HG02642 (cell line): ENCODE results near the gene CHST8.
"Not testable (repeated sequence)": the region's sequence is repeated elsewhere in the genome, so short reads cannot be mapped to it uniquely, and the experiment has no call there.

ENCODE experiments used
- ATAC-seq: cut with Tn5 transposase; IDR thresholded peaks from one replicate; pipeline ENCODE4 v1.9.1; 2021; ENCODE audit warnings: mild to moderate bottlenecking; ENCODE audit not compliant: unreplicated experiment, poor library complexity

Gene CHST8

DNA sequence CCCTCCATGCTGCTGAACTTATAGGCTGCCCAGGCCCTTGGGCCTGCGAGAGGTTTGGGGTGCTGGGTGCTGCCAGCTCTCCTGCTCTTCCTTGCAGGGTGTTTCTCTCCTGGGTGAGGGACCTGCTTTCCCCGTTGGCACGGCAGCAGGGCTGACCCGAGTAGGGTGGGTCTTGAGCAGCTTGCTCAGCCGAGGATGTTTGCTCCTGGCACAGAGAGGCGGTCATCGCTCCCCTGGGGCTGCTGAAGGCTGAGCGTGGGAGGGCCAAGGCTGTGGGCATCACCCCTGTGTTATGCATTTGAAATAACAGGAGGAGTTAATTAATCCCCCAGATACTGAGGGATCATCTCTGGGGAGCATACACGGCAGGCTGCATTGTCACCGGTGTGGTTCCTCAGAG is 180.2 kb downstream of the CHST8 start:
- no peak for ATAC-seq

DNA sequence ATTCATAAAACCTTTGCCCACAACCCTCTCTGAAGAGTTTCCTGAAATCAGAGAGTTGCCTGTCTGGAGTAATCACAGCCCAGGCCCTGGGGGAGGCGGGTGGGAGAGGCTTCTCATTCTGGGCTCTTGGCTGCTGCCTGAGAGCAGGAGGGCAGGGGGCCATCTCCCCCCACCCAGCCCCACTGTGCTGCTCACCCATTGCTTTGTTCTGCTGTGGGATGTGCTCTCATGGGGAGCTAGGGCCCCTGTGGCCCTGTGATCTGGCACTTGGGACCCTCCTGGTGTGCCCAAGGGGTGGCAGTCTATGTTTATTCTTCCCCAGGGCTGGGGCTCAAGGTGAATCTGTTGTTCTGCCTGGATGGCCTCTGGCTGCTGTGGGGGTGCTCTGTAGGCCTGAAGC is 181.0 kb downstream of the CHST8 start:
- ATAC-seq: no peak

DNA sequence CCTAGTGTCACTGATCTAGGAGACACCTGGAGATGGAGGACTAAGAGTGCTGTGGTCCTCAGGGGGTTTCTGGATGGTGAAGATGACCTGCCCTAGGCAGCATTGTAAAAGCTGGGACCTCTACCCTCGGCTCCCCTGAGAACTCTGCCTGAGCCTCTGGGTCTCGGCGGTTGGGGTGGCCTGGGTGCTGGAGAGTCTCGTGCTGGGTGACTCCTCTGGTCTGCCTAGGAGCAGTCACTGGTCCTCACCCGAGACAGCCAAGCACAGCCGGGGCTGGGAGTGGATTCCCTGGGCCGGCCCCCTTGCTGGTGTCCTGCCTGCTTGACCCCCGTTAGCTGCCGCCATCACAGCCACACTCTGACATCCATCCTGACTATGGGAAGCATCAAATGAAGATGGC is 181.6 kb downstream of the CHST8 start:
- ATAC-seq: no peak

DNA sequence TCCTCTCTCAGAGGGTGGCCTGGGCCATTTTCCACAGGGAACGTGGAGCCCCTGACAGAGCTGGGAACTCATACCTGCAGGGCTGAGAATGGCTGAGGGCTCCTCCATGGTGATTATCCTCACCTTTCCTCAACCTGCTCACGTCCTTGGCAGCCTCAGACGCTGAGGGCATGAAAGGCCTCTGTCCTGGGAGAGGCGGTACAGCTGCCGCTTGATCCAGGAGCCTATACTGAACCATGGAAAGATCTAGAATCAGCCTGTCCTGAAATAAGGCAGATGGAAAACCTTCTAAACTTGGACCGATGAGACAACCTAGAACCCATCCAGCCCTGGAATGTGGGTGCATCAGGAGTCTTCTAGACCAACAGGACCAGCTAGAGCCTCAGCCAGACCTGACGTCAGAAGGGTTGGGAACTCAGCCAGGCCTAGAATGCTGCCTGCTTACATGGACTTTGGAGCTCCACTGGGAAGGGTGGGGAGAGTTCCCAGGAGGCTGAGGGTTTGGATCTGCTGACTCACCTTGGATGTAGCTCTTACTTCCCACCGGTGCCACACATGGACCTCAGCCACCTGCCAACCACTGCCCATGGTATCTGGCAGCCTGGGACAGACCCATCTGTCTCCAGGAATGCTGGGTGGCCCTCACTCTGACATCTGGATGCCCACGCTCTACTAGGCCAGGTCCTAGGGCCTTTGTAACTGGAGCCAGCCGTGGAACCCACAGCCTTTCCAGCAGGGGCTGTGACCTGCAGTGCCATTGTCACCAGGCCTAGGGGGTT is 182.5 kb downstream of the CHST8 start:
- no peak for ATAC-seq

DNA sequence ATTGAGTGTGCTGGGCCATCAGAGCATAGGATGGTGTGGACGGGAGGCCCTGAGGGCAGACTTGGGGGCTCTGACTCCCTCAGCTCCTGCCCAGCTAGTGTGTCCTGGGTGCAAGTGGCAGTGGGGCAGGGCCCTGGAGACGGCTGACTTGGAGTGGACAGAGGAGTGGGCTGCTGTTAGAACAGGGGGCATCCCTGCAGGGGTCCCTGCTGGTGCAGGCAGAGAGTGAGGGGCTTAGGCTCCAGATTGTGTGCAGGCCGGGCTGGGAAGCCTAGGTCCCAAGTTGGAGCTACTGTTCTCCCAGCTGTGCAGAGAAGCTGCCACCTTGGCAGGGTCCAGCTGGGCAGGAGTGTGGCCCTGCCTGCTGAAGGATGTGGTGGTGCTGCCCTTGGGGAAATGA is 183.6 kb downstream of the CHST8 start:
- ATAC-seq: no peak

DNA sequence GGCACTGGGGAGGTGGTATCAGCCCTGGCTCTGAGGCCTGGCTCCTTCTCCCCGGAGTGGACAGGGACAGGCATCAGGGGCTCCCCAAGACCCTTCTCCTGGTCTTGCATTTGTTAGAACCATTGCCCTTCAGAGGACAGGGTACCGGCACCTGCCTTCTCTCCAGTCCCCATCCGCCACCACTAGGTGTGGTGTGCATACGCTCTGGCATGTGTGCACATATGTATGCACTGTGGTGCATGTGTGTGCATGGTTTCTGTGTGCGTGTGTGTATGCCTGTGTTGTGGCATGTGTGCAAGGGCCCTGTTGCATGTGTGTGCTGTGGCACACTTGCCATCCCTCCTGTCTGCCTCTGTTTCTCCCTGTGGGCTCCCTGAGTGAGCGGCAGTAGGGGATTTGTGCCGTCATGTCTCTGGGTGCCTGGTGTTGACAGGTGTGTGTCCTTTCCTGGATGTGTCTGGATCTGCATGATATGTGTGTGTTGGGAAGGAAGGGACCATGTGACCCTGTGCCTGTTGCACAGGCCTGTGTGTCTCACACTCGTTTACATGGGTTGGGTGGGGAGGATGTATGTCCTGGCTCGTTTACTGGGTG is 184.2 kb downstream of the CHST8 start:
- no peak for ATAC-seq

DNA sequence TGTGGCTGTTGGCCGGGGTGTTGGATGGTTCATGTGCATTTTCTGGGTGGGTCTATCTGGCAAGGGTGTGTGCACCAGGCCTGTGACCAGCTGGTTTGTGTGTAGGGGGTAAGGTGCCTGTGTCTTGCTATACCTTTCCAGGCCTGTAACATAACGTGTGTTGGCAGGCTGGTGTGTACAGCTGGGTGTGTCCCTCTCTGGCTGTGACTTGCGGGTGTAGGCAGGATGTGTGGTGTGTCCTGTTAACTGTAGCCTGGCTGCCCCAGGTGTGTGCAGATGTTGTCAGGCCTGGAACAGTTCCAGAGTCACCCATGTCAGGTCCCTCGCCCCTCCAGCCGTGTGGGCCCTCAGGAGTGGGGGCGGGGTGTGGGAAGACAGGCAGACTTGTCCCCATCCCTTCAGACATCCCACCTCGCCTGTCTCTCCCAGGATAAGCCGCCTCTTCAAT is 184.7 kb downstream of the CHST8 start:
- no peak for ATAC-seq

DNA sequence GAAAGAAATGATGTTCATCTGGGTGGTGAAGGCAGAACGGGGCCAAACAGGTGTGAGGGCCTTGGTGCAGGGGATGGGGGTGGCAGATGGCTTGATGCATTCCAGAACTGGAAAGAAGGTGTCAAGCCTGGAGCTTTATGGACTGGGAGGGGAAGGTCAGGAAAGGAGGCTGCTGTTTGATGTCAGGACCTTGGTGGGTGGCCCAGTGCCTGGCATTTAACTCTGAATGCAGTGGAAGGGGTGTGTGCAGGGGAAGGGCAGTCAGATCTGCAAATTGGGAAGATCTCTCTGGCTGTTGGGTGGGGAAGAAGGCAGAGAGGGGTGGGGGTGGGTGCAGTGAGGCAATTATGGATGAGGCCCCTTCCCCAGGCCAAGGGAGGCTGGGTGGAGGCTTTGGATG is 186.6 kb downstream of the CHST8 start:
- no peak for ATAC-seq

DNA sequence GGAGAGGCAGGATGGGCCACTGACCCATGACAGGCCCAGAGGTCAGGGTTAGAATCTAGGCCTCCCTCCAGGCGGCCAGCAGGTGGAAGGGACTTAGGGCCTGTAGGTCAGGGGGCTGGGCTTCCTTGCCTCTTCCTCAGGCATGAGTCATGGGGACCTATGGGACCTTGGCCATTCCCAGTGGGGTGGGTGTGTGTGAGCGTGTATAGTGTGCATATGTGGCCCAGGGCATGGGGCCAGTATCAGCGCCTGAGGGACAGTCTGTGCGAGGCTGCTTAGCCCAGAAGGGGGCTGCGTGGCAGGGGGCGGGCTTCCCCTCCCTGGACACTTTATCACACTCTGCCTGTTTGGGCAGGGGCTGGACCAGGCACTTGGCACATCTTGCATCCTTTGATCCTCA is 188.2 kb downstream of the CHST8 start:
- no peak for ATAC-seq

DNA sequence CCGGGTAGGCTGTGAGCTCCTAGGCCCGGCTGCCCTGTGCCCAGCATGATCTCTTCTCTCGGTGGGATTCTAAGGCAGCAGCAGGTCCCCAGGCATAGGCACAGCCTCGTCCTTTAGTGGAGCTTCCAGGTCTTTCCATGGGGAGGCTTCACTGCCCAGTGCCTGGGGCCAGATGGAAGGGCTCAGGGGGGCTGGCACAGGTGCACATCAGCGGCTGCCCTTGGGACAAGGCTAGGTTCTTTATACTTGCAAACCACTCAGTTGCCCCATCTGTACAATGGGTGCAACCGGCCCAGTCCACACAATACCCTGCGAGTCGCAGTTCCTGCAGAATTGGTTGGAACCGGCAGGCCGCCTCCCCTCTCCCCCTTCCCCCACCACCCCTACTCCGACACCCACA is 189.1 kb downstream of the CHST8 start:
- no peak for ATAC-seq

DNA sequence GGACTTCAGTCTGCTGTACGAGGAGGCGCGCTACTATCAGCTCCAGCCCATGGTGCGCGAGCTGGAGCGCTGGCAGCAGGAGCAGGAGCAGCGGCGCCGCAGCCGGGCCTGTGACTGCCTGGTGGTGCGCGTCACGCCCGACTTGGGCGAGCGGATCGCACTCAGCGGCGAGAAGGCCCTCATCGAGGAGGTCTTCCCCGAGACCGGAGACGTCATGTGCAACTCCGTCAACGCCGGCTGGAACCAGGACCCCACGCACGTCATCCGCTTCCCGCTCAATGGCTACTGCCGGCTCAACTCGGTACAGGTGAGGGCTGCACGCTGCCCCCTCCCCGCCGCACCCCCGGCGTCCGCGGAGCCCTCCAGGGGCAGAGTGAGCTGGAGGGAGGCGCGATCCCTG is 189.5 kb downstream of the CHST8 start:
- no peak for ATAC-seq

DNA sequence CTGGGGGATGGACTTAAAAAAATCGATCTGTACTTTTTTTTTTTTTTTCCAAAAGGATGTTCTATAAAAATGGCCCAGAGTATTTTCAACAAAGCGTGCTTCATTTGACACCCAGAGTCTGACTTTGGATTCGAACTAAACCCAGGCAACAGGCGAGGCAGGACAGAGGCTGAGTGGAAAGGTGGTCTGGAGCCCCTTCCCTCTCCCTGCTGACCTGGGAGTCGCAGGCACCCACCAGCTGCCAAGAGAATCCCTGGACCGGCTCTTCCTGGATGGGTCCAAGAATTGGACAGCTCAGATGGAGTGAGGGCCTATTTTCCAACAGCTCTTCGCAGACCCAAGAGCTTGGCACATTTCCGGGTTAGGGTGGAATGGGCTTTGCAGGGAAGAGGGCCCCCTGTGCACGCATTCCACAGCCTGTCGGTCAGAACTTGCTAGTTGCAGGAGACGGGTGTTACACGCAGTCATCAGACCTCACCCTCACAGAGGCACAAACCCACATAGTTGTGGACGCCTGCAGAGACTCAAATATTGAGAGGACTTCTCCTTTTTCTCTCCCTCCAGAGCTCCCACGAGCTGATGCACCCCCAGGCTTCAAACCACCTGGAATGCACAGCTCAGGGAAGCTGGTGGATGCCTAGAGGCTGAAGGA is 190.1 kb downstream of the CHST8 start:
- ATAC-seq: no peak

DNA sequence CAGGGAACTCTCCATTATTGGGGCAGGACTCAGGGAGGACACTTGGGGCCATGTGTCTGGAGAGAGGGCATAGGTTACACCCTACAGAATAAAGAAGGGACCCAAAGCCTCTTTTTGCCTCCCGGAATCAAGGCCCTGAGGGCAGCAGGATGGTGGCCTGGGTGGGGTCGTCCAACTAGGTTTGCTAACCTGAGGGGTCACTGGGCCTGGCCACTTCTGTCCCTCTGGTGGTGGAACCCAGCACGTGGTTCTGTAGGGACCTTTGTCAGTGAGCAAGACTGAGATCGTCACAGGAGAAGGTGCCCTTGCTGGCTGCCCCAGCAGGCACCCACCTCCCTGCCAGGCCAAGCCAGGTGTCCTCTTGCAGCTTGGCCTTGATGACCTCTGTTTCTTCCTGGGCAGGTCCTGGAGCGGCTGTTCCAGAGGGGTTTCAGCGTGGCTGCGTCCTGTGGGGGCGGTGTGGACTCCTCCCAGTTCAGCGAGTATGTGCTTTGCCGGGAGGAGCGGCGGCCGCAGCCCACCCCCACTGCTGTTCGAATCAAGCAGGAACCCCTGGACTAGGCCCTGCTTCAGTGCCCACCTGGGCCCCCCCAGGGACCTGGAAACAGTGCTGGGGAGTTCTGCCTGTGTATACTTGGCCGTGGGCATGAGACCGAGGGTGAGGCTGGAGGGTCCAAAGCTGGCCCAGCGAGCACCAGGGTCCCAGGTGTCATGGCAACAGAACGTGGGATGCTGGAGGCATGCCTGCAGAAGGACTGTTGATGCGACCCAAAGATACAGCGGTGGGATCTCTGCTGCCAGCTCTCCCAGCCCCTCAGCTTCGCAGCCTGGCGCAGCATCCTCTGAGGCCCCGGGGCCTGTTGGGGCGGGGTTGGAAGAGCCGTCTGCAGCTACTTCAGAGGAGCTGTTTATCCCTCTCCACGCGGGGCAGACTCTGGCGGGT is 190.9 kb downstream of the CHST8 start:
- no peak for ATAC-seq

DNA sequence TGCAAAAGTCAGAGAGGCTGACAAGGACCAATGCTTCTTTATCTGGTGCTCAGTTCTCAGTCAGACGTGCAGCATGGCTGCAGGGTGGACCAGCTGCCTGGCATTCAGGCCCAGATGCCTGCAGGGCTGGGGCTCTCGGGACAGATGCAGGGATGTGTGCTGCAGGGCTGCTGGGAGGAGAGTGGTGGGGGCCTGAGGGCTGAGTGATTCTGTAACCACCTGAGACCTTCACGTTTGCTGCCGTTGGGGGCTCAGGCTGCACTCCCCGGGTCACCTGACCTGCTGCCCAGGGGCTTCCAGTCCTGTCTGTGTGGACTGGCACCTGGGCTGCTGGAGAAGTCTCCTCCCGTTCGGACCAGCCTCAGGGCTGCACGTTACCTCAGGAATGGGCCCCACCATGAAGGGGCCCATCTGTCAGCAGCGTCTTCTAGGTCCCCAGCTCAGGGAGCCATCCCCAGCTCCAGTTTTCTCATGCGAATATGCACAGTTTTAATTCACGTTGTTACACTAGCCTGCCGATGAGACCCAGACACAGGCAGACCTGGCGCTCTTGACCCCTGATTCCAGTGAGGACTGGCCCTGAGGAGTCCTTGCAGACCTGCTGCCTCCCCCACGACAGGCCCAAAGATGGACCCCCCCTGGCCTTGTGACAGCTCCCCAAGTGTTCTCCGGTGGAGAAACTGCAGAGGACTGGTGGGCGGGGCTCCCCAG is 191.8 kb downstream of the CHST8 start:
- no peak for ATAC-seq

DNA sequence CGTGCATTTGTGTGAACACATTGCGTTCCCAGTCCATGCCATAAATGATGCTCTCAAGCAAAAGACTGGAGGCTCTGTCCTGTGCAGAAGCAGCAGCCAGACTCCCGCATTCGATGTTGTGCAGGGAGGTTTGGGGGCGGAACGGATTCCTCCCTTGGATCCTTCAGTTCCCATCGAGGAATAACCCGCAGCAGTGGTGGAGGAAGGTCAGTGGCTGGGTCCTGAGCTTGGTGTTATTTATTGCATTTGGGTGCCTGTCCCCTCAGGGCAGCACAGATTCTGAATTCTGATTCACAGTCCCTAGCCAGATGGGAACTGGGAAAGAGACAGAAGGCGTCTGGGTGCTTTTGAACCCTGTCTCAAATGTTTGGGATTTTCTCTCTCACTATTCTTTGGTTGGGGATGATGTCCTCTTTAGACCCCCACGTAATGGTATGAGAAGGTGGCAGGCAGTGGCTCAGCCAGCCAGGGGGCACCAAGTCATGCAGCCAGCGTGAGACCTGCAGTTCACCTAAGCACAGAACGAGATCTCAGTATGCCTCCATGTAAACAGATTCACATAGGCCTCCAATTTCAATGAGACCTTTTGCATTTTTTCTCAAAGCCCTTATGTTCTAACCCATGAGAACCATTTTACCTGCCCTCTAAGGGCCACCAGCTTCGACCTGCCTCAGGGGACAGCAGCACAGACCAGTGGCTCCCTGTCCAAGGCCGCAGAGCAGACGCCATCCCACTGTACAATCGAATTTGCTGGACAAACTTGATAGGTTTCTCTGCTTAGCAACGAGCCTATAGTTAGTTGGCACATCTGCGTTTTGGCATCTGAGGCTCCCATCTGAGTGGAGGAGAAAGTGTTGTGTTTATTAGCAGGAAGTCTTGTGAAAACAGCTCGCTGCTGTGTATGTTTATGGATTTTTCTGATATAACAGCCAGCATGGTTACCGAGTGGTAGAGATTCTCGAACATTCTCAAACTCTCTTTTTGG is 192.7 kb downstream of the CHST8 start:
- no peak for ATAC-seq

DNA sequence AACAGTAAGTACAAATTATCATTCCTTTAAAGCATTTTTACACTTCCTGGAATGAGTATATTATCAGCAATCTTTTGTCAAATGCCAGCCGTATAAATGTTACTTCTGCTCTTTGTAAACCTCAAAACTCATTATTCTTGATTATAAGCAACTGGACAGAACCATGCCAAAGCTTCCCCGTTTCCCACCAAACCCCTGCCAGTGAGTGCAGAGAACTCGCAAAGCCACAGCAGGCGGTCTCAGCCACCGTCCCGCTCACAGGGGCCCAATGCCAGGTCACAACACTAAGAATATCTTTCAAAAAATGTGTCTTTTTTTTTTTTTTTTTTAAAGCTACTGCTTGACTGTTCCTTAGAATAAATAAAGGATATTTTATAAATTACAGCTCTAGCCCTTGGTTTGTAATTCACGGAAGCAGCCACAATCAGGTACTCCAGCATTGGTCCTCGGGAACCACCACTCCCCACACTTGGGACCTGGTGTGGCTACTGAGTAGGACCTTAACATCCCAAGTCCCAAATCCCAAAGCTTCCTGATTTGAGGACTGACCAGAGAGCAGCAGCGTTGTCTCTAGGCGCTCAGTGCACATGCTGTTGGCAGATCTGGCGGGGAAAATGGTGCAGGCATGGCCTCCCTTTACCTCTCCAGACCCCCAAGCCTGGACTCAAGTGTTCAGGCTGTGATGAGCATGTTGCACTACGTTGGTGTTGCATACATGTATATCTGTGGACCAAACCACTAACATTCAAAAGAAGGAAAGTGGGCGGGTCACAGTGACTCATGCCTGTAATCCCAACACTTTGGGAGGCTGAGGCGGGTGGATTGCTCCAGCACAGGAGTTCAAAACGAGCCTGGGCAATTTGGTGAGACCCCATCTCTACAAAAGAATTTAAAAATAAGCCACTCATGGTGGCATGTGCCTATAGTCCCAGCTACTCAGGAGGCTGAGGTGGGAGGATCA is 193.9 kb downstream of the CHST8 start:
- no peak for ATAC-seq

DNA sequence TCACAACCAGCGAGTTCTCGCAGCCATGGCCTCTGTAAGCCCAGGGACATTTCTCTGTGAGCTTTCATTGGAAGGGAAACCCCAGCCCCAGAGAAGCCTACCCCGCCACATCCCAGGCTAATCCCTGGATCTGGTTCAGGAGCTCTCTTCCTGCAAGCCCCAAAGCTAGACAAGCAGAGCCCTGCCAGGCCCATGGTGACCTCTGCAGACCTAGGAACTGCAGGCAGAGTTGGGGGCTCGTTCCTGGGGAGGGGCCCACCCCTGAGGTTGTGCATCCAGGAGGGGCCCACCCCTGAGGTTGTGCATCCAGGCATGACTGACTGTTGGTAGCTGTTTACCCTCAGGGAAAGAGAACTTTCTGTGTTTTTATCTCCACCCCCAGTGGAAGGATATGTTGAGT is 196.7 kb downstream of the CHST8 start:
- no peak for ATAC-seq

DNA sequence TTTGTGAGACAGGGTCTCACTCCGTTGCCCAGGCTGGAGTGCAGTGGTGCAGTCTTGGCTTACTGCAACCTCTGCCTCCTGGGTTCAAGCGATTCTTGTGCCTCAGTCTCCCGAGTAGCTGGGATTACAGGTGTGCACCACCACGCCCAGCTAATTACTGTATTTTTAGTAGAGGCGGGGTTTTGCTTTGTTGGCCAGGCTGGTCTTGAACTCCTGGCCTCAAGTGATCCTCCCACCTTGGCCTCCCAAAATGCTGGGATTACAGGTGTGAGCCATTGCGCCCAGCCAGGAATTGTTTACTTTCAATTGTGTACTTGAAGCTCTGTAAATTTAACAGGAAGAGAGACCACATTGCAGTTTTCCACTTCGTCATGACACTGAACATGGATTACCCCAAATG is 197.3 kb downstream of the CHST8 start:
- not testable (repeated sequence) for ATAC-seq
